Thyroid gland (tissue), 4 donors: ENCODE data around the gene SAP30BP.

Experiments used
- POLR2A ChIP-seq, 2 donors: fragments of 450-650 bp; IDR thresholded peaks; one replicate each; pipeline ENCODE4 v1.6.1; 2017; ENCODE audit warnings: antibody characterized with exemption in 2 of 2, mild to moderate bottlenecking in 2 of 2, moderate library complexity in 1 of 2
- TF ChIP-seq, protein P1 (sequence below), 6 experiments: fragments of 200-600 bp in 3 of 6; fragments of 450-650 bp in 3 of 6; sonication (generic) in 3 of 6; IDR thresholded peaks; one replicate each; pipeline ENCODE4 v1.5.1; 2016 to 2019; ENCODE audit warnings: antibody characterized with exemption in 6 of 6, mild to moderate bottlenecking in 2 of 6, inconsistent platforms in 1 of 6, moderate library complexity in 1 of 6

- TF ChIP-seq, protein P1, sequence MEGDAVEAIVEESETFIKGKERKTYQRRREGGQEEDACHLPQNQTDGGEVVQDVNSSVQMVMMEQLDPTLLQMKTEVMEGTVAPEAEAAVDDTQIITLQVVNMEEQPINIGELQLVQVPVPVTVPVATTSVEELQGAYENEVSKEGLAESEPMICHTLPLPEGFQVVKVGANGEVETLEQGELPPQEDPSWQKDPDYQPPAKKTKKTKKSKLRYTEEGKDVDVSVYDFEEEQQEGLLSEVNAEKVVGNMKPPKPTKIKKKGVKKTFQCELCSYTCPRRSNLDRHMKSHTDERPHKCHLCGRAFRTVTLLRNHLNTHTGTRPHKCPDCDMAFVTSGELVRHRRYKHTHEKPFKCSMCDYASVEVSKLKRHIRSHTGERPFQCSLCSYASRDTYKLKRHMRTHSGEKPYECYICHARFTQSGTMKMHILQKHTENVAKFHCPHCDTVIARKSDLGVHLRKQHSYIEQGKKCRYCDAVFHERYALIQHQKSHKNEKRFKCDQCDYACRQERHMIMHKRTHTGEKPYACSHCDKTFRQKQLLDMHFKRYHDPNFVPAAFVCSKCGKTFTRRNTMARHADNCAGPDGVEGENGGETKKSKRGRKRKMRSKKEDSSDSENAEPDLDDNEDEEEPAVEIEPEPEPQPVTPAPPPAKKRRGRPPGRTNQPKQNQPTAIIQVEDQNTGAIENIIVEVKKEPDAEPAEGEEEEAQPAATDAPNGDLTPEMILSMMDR (IDR thresholded peaks at IDR 0.05): no peak
- no peak for TF ChIP-seq POLR2A (IDR thresholded peaks at IDR 0.05)
Measured at GRCh38 chr17:75645889-75646637, 21.1 kb upstream of the SAP30BP start.
